Superior temporal gyrus (tissue), 1 donor: ENCODE results near the gene FDX1.

Source experiments
- DNase-seq: peaks from one replicate; pipeline ENCODE4 v3.0.0-alpha.2; 2016; ENCODE audit errors: extremely low spot score

Gene FDX1

DNA sequence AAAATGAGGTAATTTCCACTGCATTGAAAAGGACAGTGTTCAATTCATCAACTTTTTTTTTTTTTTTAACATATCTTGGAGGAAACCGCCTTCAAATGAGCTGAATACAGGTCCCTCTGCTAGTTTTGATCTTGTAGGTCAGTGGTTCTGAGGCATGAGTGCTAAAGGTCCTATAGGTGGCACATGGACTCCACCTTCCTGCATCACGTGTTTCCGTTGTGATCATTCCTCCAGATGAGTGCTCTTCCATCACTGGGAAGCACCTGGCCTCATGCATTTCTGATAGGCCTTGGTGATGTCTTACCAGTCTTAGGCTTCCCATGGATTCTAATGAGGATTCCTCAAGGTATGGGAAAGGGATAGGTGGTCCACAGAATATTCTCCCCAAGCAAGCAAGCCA lies 37.8 kb downstream of the FDX1 start:
- DNase-seq = no peak

- DNase-seq = no peak
Measured at GRCh38 chr11:110468121-110468520, 38.4 kb downstream of the FDX1 start.

- no peak for DNase-seq
Measured at GRCh38 chr11:110469127-110469526, 39.4 kb downstream of the FDX1 start.

GRCh38 chr11:110470716-110471115 lies 41.0 kb downstream of the FDX1 start:
- DNase-seq = no peak

GRCh38 chr11:110471371-110471770 lies 41.6 kb downstream of the FDX1 start:
- DNase-seq = no peak

GRCh38 chr11:110472858-110473257 lies 43.1 kb downstream of the FDX1 start:
- DNase-seq = no peak

DNA sequence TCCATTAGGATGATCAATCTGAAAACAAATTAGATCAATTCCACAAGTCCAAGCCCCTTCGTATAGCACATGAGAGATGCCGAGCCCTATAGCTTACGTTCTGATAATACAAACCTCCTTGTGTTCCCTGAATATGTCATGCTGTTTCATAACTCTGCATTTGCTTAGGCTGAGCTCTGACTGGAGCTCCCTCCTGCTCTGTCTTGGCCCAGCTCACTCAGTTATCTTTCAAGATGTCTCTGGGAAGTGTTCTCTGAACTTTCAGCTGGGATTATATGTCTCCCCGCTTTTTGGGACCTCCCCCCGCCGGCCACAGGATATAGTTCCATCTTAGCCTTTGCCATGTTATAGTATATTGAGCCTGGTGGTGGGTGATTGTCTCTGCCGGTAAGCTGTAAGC lies 44.0 kb downstream of the FDX1 start:
- DNase-seq = no peak

DNA sequence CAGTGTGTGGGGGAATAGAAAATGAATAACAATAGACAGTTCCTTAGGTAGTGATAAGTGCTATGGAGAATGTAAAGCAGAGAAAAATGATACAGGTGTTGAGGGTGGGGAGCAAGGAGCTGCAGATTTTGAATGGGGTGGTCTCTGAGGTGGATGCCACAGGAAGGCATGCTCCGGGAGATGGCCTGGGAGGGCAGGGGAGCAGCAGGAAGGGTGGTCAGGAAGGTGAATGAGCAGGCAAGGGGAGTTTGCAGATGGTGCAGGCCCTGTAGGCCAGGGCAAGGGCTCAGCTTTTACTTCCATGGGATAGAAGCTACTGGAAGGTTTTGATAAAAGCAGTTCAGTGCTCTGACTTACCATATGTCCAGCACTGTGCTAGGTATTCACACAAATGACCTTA lies 44.8 kb downstream of the FDX1 start:
- DNase-seq = no peak

DNA sequence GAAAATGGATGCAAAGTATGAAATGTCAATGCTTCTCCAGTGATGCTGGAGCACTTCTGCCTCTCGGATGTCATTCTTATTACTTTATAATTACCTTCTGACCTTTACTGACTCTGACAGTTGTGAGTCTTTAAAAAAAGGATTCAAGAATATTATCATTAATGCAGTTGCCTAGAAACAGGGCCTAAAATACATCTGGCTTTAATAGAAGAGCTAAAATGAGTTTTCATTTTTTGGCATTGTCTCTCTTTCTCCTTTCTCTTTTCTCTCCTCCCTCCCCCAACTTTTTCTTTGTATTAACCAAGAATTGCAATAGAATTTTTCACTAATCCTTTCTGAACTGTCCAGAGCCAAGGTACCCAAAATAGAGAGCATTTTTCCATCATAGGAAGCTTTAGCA lies 45.9 kb downstream of the FDX1 start:
- no peak for DNase-seq

DNA sequence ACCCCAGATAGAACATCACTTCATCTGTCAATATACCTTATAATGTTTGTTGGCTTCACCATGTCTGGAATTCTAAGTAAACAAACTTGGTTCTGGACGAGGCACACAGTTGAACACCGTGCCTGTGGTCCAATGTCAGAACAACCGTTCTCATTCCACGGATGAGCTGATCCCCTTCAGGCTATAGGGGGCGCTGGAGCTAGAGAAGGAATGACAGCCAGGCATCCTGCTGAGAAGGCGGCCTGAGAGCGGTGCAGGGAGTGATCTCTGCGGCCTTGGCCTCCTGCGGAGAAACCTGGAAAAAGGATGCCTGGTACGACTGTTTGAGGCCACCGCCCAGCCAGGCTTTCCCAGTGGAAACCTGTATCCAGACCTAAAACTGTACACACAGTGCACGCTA lies 48.7 kb downstream of the FDX1 start:
- DNase-seq = no peak

DNA sequence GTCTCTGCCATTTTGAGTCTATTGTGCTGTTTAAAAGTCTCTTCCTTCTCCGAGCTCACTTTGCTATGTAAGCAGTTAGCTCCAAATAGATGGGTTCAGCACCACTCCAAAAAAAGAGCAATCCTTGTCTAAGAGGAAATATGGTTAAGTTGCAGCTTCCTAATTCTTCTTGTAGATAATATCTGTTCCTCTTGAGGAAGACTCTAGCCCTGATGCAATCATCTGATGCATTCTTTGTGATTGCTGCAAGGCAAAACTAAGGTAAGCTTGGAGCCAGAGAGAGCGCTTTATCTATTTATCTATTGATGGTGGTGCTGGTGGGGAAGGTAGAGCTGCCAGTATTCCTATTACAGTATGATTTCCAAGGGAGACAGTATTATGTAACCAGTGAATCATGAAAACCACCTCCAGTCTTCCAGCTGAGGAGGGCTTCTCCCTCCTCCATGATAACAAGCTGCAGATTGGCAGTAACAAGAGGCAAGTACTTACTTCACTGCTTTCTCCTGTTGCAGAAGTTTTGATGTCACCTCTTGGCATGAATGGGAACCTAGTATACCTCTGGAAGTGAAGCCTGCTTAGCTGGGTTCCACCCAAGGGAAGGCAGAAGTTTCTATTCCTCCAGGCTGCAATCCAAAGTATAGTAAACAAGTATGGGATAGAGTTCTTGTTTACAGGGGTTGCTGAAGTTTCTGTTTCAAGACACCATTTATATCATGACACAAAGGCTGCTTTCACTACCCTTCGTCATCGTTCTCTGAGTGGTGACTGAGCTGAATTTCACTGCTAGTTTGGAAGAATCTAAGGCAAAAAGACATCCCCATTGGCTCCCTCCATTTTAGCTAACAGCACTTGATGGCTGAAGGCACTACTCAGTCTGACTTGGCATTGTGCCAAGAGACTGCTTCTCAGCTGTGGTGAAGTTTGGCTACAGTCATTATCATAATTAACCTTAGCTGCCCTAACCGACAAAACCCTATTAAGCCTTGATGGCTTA lies 49.7 kb downstream of the FDX1 start:
- peak; percentile 64 for DNase-seq

DNA sequence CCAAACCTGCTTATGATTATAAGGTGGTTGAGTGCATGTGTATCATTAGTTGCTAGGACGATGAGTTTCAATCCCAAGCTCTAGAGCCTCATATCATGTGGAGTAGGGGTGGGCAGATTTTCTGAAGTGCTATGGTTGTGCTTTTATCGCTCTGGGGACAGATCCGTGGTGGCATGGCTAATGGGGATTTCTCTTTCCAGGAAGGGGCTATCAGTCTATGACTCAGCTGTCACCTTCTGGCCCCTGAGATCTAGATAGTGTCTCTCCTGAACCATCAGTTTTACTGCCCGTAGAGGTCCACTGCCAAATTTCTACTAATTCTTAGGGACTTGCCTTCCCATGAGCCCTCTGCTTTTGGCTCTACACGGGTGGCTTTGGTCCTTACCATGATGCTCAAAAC lies 51.8 kb downstream of the FDX1 start:
- no peak for DNase-seq

DNA sequence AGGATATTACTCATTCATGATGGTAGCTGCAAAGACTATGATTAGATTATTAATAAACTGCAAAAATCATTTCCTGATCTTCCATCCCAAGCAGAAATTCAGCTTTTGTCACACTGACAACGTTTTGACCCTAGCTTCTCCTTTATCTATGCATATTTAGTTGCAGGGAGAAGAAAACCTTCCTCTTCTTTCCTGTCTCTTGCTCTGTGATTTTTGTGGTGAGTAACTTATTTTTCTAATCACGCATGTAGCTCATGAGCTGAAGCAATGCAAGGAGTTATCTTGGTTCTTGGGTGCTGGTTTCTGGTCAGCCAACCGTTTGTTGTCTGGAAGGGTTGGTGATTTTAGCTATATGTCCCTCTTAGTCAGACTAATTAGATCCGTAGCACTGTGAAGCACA lies 56.4 kb downstream of the FDX1 start:
- no peak for DNase-seq

DNA sequence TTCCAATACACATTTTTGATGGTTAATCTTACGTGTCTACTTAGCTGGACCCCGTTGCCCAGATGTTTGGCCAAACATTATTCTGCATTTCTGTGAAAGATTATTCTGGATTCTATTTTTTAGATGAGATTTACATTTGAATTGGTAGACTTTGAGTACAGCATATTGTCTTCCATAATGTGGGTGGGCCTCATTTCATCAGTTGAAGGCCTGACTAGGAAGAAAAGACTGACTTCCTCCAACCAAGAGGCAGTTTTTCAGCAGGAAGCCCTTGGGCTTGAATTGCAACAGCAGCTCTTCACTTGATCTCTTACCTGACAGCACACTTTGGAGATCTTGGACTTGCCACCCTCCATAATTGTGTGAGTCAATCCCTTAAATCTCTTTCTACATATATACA lies 58.7 kb downstream of the FDX1 start:
- no peak for DNase-seq

DNA sequence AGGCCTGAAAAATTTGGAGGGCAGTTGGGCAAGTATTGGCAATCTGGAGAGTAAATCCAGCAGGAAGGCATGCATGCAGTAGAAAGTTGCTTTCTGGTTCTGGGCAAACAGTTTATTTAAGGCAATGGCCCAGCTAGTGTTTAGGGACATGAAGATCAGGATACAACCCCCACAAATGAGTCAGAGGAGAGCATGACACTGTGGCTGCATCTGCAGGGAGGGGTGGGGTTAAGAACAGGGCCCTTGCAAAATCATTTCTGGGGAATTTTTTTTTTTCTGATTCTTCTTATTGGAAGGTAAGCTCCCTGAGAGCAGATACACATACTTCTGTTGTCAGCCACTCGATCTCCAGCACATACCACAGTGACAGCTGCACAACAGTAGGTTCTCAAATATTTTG lies 61.1 kb downstream of the FDX1 start:
- DNase-seq = no peak

DNA sequence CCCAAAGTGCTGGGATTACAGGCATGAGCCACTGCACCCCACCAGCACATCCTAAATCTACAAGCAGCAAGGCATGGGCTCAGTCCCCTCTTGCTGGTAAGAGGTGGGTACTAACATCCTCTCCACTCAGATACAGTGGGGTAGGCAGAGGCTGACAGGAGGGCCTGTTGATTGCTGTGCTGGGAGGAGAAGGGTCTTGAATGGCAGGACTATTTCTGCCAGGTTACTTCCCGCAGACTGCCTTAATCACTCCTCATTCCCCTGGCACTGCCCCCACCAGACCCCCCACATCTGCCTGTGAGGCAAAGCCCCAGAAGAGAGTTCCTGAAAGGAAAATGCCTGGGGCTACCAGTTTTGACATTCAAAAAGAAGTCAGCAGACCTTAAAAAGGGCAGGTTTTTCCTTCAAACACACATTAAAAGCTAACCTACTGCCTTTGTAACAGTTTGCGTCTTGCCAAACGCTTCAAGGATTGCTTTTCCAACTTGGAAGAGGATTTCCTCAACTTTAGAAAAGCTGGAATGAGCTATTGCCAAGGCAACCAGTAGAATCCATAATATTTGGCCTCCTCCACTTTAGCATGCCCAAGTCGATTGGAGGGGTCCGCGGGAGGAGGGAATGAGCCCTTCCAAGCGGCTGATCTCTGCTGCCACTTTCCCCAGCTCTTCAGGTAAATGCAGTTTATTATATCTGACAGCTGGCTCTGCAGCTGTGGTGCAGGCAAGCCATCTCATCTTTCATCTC lies 62.0 kb downstream of the FDX1 start:
- no peak for DNase-seq

DNA sequence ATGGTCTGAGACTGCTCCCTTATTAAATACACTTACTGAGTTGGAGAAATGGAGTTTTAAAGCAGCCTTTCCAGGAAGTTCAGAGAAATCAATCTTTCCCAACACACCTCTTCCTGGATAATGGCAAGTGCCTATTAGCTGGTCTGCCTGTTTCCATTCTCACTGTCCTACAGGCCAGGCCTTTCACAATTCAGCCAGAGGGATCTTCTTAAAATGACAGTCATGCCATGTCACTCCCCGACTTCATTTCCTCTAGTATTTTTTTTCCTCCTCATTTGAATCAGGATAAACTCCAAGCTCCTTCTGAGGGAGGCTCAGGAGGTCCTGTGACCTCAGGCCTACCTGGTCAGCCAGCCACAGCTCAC lies 62.6 kb downstream of the FDX1 start:
- DNase-seq = no peak

DNA sequence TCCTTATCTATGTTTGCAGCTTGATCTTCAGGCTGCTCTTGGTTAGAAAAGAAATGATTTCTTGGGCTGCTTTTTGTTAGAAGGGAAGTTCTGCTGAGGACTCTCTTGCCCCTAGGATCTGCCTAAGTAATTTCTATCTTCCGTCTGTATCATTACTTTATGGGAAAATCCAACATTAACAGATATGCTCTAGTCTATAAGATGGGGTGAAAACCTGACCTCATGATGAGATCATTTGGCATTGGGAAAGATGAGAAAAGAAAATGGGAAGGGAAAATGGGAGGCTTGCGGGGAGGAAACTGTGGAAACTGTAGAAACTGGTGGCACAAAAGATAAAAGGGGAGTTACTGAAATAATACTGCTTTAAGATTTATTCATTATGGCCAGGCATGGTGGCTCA lies 63.6 kb downstream of the FDX1 start:
- DNase-seq = no peak

DNA sequence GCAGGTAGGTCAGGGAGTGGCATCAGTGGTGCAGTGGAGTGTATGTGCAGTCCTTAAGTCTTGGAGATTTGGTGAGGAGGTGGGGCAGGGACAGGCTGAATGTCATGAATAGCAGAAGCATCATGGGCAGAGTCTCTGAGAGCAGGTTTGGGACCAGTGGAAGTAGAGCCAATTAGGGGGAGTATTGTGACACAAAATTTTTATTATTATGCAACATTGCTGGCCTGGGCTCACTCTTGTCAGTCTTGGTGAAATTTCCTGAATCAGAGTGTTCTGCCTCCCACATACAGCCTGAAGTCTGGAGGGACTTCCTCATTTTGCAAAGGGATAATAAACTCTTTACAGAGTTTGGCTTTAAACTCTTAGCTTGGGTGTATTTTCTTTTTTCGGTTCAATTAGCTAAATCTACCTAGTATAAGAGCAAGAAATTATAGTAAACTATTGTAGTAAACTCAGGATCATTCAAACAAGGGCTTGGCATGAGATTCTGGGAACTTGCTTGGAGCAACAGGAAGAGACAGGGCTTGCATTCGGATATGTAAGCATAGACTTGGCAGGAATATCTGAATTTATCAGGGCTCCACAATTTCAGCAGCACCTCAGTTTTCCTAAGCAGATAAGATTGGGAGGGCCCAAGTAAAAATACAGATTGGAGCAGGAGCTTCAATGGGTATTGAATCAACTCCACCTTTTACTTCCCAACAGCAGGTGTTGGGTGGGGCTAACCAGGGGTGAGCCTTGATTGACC lies 67.7 kb downstream of the FDX1 start:
- DNase-seq = no peak

- DNase-seq = no peak
Measured at GRCh38 chr11:110501428-110501827, 71.7 kb downstream of the FDX1 start.

DNA sequence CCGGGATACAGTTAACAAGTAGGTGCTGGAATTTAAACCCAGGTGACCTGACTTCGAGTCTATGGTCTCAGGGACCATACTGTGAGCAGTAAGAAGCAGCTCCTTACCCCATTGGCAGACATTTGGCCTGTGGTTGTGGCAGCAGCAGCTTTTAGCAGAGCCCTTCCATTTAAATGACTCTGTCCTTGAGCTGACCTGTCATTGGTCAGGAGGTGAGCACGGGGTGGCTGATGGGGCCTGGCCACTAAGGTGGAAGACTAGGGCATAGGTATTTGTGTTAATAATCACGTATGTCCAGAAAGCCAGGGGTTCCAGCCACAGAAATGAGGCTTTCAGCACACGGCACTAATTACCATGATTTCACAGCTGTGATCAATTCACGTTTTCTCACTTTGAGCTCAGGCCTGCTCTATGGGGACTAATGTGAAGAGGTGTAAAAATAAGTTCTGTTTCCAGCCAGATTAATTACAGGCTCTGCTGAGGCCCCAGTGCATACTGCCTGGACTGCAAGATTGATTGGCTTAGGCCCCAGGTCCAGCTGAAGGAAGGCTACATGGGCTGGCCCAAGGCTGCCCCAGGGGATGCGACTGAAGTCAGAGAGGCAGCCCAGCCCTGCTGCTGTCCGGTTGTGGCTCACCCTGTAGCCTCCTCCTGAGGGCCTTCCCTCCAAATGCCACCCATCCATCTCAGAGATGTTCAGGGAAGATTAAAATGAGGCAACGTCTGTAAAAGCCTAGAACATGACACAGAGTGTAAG lies 76.0 kb downstream of the FDX1 start:
- DNase-seq = no peak

- DNase-seq = no peak
Measured at GRCh38 chr11:110507328-110507727, 77.6 kb downstream of the FDX1 start.
